ENCODE results near the gene CIAPIN1. TPM values are rescaled to one million over a fixed set of nuclear protein-coding genes. Genes with fewer than 3 reads are reported as not detected.
"Not testable (repeated sequence)": the region's sequence is repeated elsewhere in the genome, so short reads cannot be mapped to it uniquely, and the experiment has no call there.

Gene CIAPIN1
- total RNA-seq, 1 donor from 2014 or later = 43.7 TPM

DNA sequence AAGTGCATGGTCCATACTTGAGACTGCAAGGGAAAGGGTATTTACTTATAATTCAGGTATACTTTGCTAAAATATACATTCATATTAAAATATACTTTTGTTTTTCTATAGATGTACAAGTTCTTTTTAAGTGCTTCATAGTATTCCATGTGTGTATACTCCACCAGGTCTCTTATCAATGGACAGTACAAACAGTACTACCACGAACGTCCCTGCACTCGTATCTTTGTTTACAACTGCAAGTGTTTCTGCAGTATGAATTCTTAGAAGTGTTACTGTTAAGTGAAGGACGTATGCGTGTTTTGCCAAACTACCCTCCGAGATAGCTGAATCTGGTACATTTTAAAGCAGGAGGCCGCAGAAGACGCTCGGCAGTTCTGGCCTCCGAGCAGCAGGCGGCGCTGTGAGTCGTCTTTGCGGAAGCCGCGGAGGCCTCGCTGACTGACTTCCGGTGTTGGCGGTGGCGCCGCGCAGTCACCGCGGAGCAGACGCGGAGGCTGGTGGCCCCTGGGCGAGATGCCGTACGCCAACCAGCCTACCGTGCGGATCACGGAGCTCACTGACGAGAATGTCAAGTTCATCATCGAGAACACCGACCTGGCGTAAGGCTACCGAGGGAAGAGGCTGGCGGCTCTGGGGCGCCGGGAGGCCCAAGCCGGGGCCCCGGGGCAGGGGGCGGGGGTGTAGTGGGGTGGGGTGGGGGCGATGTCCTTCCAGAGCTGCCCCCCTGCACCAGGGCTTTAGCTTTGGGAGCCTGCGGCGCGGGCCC is 15.2 kb upstream of the CIAPIN1 start, which contains the start of gene POLR2C:
TSS of gene POLR2C (plus strand) at position 471 of the 769 bp plus-strand sequence. CDS start at position 517, 46 bp downstream.
- intact Hi-C loops (cut with DNase I) = no loop called here
- peak; percentile 86 for ATAC-seq
- DNase-seq (ENCODE audit: missing footprints) = peak; percentile 96

GRCh38 chr16:57452021-57452420 is 4.8 kb upstream of the CIAPIN1 start:
- DNase-seq (ENCODE audit: missing footprints) (no peak), ATAC-seq (no peak)
- intact Hi-C loops (cut with DNase I) = no loop called here

DNA sequence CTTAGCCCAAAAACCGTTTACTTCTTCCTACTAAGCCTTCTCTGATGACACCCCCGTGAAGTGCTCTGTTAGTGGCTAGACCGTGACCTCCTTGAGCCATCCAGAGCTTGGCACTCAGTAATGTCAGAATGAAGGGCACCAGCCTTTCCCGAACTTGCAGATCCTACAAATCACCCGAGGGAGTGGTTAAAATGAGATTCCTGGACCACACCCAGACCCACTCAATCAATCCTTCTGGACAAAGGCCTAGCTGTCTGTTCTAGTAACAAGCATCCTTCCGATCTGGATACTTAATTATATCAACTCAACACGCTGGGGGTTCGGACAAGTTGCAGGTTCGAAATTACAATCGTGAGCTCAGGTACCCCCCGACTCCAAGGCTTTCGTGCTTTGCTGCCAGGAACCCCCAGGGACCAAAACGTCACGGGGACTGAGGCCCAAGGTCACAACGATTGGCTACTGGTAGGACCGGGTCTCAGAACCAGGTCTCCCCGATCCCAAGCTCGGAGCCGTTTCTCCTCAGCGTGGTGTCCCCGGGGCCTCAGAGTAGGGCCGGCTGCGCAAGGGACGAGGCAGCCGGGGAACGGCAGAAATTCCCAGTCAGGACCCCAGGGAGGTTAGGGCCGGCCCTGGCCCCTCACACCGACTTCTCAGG is 527 bp downstream of the CIAPIN1 start:
- intact Hi-C loops (cut with DNase I) = loop anchor here (2.0 kb wide), 1 partner anchor 72 kb away; no protein-coding TSS in a partner anchor
- DNase-seq (ENCODE audit: missing footprints) (no peak), ATAC-seq (peak; percentile 24)

GRCh38 chr16:57445510-57445909 is 1.7 kb downstream of the CIAPIN1 start:
- ATAC-seq (no peak), DNase-seq (ENCODE audit: missing footprints) (no peak)
- intact Hi-C loops (cut with DNase I) = no loop called here

DNA sequence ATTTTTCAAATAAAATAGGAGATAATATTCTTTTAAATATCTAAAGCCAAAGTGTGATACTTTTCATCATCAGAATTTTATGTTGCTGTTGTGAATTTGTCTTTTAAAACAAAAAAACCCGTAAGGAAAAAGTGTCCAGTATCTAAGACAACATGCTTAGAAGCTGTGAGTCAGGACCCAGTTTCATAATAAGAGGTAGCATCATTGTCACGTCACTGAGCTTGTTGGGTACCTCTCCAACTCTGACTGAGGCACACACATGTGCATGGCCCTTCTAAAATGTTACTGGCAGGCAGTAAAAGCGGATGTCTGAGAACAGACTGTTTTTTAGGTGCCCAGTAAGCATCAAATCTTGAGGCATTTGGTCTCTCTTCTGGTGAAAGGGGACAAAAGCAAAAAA is 2.5 kb downstream of the CIAPIN1 start:
- no peak for DNase-seq (ENCODE audit: missing footprints)
- ATAC-seq = no peak
- intact Hi-C loops (cut with DNase I) = no loop called here

DNA sequence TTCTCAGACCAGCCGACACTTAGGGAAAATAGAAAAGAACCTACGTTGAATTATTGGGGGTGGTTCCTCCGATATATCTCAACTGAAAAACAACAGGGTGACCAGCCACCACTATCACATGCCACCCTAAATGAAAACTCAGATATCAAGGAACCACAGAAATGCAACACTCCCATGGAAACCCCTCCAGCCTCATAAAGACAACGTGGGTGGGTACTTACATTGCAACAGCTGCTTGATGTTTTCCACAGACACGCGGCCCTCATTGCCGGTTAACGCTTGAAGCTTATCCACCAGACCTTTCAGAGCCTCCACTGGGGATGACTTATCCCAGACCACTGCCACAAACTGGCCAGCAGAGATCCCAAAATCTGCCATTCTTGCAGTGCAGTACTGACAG is 6.6 kb downstream of the CIAPIN1 start:
- ATAC-seq; DNase-seq (ENCODE audit: missing footprints); intact Hi-C loops (cut with DNase I): not testable (repeated sequence)

DNA sequence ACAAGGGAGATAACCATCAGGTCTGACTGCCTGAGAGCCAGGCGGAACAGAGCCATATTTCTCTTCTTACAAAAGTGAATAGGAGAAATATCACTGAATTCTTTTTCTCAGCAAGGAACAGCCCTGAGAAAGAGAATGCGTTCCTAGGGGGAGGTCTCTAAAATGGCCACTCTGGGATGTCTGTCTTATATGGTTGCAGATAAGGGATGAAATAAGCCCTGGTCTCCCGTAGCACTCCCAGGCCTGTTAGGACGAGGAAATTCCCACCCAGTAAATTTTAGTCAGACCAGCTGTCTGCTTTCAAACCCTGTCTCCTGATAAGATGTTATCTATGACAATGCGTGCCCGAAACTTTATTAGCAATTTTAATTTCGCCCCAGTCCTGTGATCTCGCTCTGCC is 7.2 kb downstream of the CIAPIN1 start:
- ATAC-seq; intact Hi-C loops (cut with DNase I): not testable (repeated sequence)

DNA sequence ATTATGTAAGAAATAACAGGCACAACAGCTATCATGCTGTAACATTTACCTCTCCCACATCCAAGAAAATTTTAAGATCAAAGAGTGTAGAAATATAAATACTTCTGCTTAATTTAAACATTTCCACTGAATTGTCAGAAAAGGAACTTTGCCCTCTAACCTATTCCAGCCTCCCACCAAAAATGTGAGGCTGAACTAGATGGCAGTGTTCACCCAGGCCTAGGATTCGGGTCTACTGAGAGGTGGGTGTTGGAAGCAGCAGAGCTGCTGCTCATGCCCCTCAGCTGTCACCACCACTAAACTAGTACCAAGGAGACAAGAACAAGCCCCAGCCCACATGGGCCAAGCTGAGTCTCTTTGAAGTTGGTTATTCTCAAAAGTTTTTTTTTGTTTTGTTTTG is 11.3 kb downstream of the CIAPIN1 start:
- ATAC-seq (no peak), DNase-seq (ENCODE audit: missing footprints) (no peak)
- intact Hi-C loops (cut with DNase I) = no loop called here

More for the DNA sequence above, 7.2 kb downstream of the CIAPIN1 start:
- DNase-seq (ENCODE audit: missing footprints) = not testable (repeated sequence)

DNA sequence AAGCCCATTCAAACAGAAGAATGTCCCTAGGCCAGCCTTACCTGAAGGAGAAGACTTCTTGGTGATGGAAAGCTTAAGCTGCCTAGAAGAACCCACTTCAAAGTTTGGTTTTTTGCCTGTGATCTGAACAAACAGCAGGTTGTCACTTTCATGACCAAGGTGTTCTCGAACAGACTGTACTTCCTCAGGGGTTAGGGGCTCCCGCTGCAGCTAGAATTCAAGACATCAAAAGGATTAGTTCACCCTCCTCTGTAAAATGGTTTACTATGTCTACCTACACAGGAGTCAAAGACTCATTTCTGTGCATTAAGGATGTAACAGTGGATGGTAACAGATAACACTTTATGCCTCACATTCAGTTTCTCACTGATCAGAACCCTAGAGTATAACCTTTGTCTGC is 13.2 kb downstream of the CIAPIN1 start:
- intact Hi-C loops (cut with DNase I) = no loop called here
- ATAC-seq (no peak), DNase-seq (ENCODE audit: missing footprints) (no peak)

- intact Hi-C loops (cut with DNase I) = no loop called here
- DNase-seq (ENCODE audit: missing footprints) (no peak), ATAC-seq (no peak)
These were observed 14.2 kb downstream of the CIAPIN1 start for GRCh38 chr16:57432989-57433388.

DNA sequence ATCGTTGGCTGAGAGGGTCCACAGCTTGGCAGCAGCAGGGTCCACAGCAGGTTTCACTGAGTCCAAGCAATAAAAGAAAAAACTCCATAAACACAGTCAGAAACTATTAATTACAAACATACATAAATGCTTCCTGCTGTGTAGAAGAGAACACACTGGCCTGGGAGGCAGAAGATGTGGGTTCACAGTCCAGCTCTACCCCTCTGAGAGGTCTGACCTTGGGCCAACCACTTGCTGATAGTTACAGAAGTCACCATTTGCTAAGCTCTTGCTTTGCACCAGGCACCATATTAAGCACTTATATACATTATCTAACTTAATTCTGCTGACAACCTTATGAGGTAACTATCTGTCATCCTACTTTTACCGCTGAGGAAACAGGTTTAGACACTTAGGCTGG is 14.7 kb downstream of the CIAPIN1 start:
- DNase-seq (ENCODE audit: missing footprints) (no peak), ATAC-seq (no peak)
- intact Hi-C loops (cut with DNase I) = no loop called here

DNA sequence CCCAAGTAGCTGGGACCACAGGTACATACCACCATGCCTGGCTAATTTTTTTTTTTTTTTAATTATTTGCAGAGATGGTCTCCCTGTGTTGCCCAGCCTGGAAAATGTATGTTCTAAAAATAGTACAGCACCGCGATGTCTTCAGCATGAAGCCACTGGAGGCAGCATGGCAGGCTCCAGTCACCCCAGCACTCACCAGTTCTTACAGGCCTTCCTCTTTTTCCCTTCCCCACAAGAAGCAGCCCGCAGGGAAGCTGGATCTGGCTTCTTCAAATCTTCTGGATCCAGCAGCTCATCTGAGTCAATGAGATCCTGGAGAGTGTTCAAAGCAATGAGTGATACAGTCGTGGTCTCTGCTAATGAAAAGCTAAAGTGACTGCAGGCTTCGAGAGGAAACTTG is 16.2 kb downstream of the CIAPIN1 start:
- no peak for ATAC-seq
- DNase-seq (ENCODE audit: missing footprints) = no peak
- intact Hi-C loops (cut with DNase I) = no loop called here

GRCh38 chr16:57427824-57428223 is 19.4 kb downstream of the CIAPIN1 start:
- ATAC-seq (no peak), DNase-seq (ENCODE audit: missing footprints) (no peak)
- intact Hi-C loops (cut with DNase I) = no loop called here

DNA sequence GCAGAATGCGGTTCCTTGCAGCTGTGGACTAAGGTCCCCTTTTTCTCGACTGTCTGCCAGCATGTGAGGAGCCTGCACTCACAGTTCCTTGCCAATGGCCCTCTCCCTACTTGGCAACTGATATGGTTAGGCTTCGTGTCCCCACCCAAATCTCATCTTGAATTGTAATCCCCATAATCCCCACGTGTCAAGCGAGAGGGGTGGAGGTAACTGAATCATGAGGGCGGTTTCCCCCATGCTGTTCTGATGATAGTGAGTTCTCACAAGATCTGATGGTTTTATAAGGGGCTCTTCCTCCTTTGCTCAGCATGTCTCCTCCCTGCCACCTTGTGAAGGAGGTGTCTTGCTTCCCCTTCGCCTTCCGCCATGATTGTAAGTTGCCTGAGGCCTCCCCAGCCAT is 19.9 kb downstream of the CIAPIN1 start:
- ATAC-seq (no peak), DNase-seq (ENCODE audit: missing footprints) (no peak)
- intact Hi-C loops (cut with DNase I) = no loop called here

- DNase-seq (ENCODE audit: missing footprints) (no peak), ATAC-seq (no peak)
- intact Hi-C loops (cut with DNase I) = no loop called here
These were observed 20.8 kb downstream of the CIAPIN1 start for GRCh38 chr16:57426356-57426755.

- ATAC-seq (peak; percentile 76), DNase-seq (ENCODE audit: missing footprints) (no peak)
- intact Hi-C loops (cut with DNase I) = no loop called here
These were observed 22.6 kb downstream of the CIAPIN1 start for GRCh38 chr16:57424583-57424982.

GRCh38 chr16:57423152-57423551 is 24.0 kb downstream of the CIAPIN1 start:
- no peak for ATAC-seq
- intact Hi-C loops (cut with DNase I) = no loop called here

GRCh38 chr16:57422026-57422944 is 24.9 kb downstream of the CIAPIN1 start:
- ATAC-seq (peak; percentile 49), DNase-seq (ENCODE audit: missing footprints) (no peak)
- intact Hi-C loops (cut with DNase I) = no loop called here

More at GRCh38 chr16:57423152-57423551, 24.0 kb downstream of the CIAPIN1 start:
- no peak for DNase-seq (ENCODE audit: missing footprints)

- ATAC-seq (no peak), DNase-seq (ENCODE audit: missing footprints) (no peak)
- intact Hi-C loops (cut with DNase I) = loop anchor here (2.0 to 5.0 kb wide), 3 partner anchors 37 to 337 kb away; no protein-coding TSS in a partner anchor
These were observed 27.7 kb downstream of the CIAPIN1 start for GRCh38 chr16:57419506-57419905.
